HEK293 (cell line): ENCODE measurements around the gene STS.

ENCODE experiments used
- CTCF ChIA-PET: fragments of 350-600 bp; formaldehyde crosslinking; extraction: SDS; loops from one replicate; lab custom pipeline; 2021; ENCODE audit warnings: antibody characterized with exemption; lab: Yijun Ruan, JAX
- POLR2A ChIA-PET: fragments of 300-600 bp; formaldehyde crosslinking; extraction: SDS; loops from one replicate; lab custom pipeline; 2020; ENCODE audit warnings: antibody characterized with exemption, inconsistent platforms; lab: Yijun Ruan, JAX
- H3K27ac ChIP-seq: fragments of 200-500 bp; sonication (Bioruptor generic); 2 replicates; pipeline ENCODE4 v1.5.1; 2014; ENCODE audit warnings: low read depth, low read length, control low read depth, inconsistent platforms; ENCODE audit errors: extremely low read depth
- H3K36me3 ChIP-seq, 2 experiments: fragments of 200-500 bp in 1 of 2; sonication (Bioruptor generic) in 1 of 2; 1 replicate in 1 of 2; 2 replicates in 1 of 2; pipeline ENCODE4 v1.5.1; 2014 to 2017; ENCODE audit warnings: inconsistent platforms in 2 of 2, low read length in 2 of 2; ENCODE audit not compliant: control insufficient read depth in 2 of 2, insufficient read depth in 1 of 2
- H3K4me1 ChIP-seq: fragments of 200-500 bp; sonication (Bioruptor generic); 2 replicates; pipeline ENCODE4 v1.5.1; 2014; ENCODE audit warnings: mild to moderate bottlenecking, low read length, inconsistent platforms; ENCODE audit not compliant: control insufficient read depth, insufficient read depth
- H3K4me3 ChIP-seq: 2 replicates; pipeline ENCODE4 v1.5.1; 2011; ENCODE audit warnings: low read depth, mild to moderate bottlenecking, control low read depth, low read length, moderate library complexity
- H3K9me3 ChIP-seq: fragments of 200-500 bp; sonication (Bioruptor generic); 2 replicates; pipeline ENCODE4 v1.5.1; 2014; ENCODE audit warnings: low read depth, low read length, inconsistent platforms; ENCODE audit not compliant: control insufficient read depth, insufficient read depth
- GLIS2 ChIP-seq: fragments of 450-650 bp; formaldehyde crosslinking; IDR thresholded peaks from 2 replicates; pipeline ENCODE4 v1.5.1; 2016; ENCODE audit warnings: missing biosample characterization, missing genetic modification characterization
- KLF10 ChIP-seq: fragments of 450-650 bp; IDR thresholded peaks from 2 replicates; pipeline ENCODE4 v1.5.1; 2018; ENCODE audit warnings: missing biosample characterization, mild to moderate bottlenecking, missing genetic modification characterization
- KLF9 ChIP-seq: fragments of 450-650 bp; formaldehyde crosslinking; IDR thresholded peaks from 2 replicates; pipeline ENCODE4 v1.5.1; 2016; ENCODE audit warnings: missing biosample characterization, missing genetic modification characterization, low read depth
- PATZ1 ChIP-seq: fragments of 450-650 bp; formaldehyde crosslinking; IDR thresholded peaks from 2 replicates; pipeline ENCODE4 v1.5.1; 2016; ENCODE audit warnings: missing biosample characterization, missing genetic modification characterization
- PRDM1 ChIP-seq: fragments of 450-650 bp; formaldehyde crosslinking; IDR thresholded peaks from 2 replicates; pipeline ENCODE4; 2016; ENCODE audit warnings: missing biosample characterization, missing genetic modification characterization
- ZNF121 ChIP-seq: fragments of 450-650 bp; formaldehyde crosslinking; IDR thresholded peaks from 2 replicates; pipeline ENCODE4 v1.5.1; 2016; ENCODE audit warnings: missing biosample characterization, missing genetic modification characterization
- ZNF148 ChIP-seq: fragments of 450-650 bp; formaldehyde crosslinking; IDR thresholded peaks from 2 replicates; pipeline ENCODE4 v1.5.0; 2017; ENCODE audit warnings: missing biosample characterization, missing genetic modification characterization, borderline replicate concordance
- ZNF510 ChIP-seq: fragments of 450-650 bp; formaldehyde crosslinking; IDR thresholded peaks from 2 replicates; pipeline ENCODE4 v1.5.1; 2018; ENCODE audit warnings: mild to moderate bottlenecking, missing genetic modification characterization, missing biosample characterization; ENCODE audit not compliant: insufficient replicate concordance
- ZNF513 ChIP-seq: fragments of 450-650 bp; IDR thresholded peaks from 2 replicates; pipeline ENCODE4 v1.5.1; 2018; ENCODE audit warnings: missing biosample characterization, missing genetic modification characterization
- ZNF530 ChIP-seq: fragments of 450-650 bp; formaldehyde crosslinking; IDR thresholded peaks from 2 replicates; pipeline ENCODE4 v1.5.1; 2016; ENCODE audit warnings: low read depth, missing biosample characterization, missing genetic modification characterization
- ZNF544 ChIP-seq: fragments of 450-650 bp; formaldehyde crosslinking; IDR thresholded peaks from 2 replicates; pipeline ENCODE4 v1.5.0; 2017; ENCODE audit warnings: missing biosample characterization, missing genetic modification characterization
- ZNF561 ChIP-seq: fragments of 450-650 bp; IDR thresholded peaks from 2 replicates; pipeline ENCODE4 v1.5.1; 2018; ENCODE audit warnings: missing biosample characterization, missing genetic modification characterization, borderline replicate concordance
- ZNF645 ChIP-seq: fragments of 450-650 bp; formaldehyde crosslinking; IDR thresholded peaks from 2 replicates; pipeline ENCODE4; 2016; ENCODE audit warnings: missing biosample characterization, missing genetic modification characterization
- ZNF654 ChIP-seq: fragments of 450-650 bp; formaldehyde crosslinking; IDR thresholded peaks from 2 replicates; pipeline ENCODE4 v1.5.1; 2016; ENCODE audit warnings: low read depth, missing biosample characterization, missing genetic modification characterization
- ZNF664 ChIP-seq: fragments of 450-650 bp; formaldehyde crosslinking; IDR thresholded peaks from 2 replicates; pipeline ENCODE4 v1.5.1; 2016; ENCODE audit warnings: missing biosample characterization, missing genetic modification characterization
- ZNF776 ChIP-seq: fragments of 450-650 bp; formaldehyde crosslinking; IDR thresholded peaks from 2 replicates; pipeline ENCODE4 v1.5.0; 2017; ENCODE audit warnings: missing biosample characterization, missing genetic modification characterization, borderline replicate concordance
- ZNF830 ChIP-seq: fragments of 450-650 bp; IDR thresholded peaks from 2 replicates; pipeline ENCODE4 v1.5.0; 2018; ENCODE audit warnings: missing biosample characterization, missing genetic modification characterization, low read depth, mild to moderate bottlenecking, moderate library complexity
- ZSCAN5A ChIP-seq: fragments of 450-650 bp; formaldehyde crosslinking; IDR thresholded peaks from 2 replicates; pipeline ENCODE4 v1.5.1; 2016; ENCODE audit warnings: missing biosample characterization, missing genetic modification characterization

The STS gene

GRCh38 chrX:7100022-7100421 is 47.5 kb upstream of the STS start:
- no peaks in the 10 kb centered on the region for H3K9me3 ChIP-seq
- TF ChIP-seq ZNF830 (tag by site-specific recombination), result no peak
- no peak for TF ChIP-seq ZSCAN5A (tag by site-specific recombination)
- TF ChIP-seq ZNF121 (tag by site-specific recombination), result no peak
- TF ChIP-seq ZNF664 (tag by site-specific recombination), result no peak
- TF ChIP-seq ZNF654 (tag by site-specific recombination), result no peak
- no peak for TF ChIP-seq PATZ1 (tag by site-specific recombination)
- TF ChIP-seq KLF9 (tag by site-specific recombination), result no peak
- TF ChIP-seq PRDM1 (tag by site-specific recombination), result no peak
- no peak for TF ChIP-seq ZNF510 (tag by site-specific recombination)
- TF ChIP-seq ZNF544 (tag by site-specific recombination), result no peak
- TF ChIP-seq ZNF645, result no peak
- TF ChIP-seq ZNF776 (tag by site-specific recombination), result no peak
- TF ChIP-seq GLIS2 (tag by site-specific recombination), result no peak
- TF ChIP-seq KLF10 (tag by site-specific recombination), result no peak
- TF ChIP-seq ZNF530 (tag by site-specific recombination), result no peak
- TF ChIP-seq ZNF148 (tag by site-specific recombination), result no peak
- no peak for TF ChIP-seq ZNF561 (tag by site-specific recombination)
- no peak for TF ChIP-seq ZNF513
- H3K27ac ChIP-seq, result no peak overlapping the region
- ChIA-PET POLR2A (no interaction called here), CTCF (no interaction called here)
- no peaks in the 10 kb centered on the region for H3K4me1 ChIP-seq
- H3K36me3 ChIP-seq, result peaks cover 0 to 22% of the 10 kb centered on the region in 2 experiments; a peak in 1 of 3 replicates
- no peak overlapping the region for H3K4me3 ChIP-seq
